SK-N-SH (cell line): ENCODE data around the gene SCN8A. TPM values are rescaled to one million over a fixed set of nuclear protein-coding genes. Genes with fewer than 3 reads are reported as not detected.

Experiments
- CTCF ChIA-PET: fragments of 300-600, 350-600 bp; formaldehyde crosslinking; extraction: SDS; loops from one replicate; lab custom pipeline; 2021; lab: Yijun Ruan, JAX
- POLR2A ChIA-PET: fragments of 350-600 bp; sonication (Branson Sonifier 250); formaldehyde crosslinking; extraction: SDS; loops from one replicate; lab custom pipeline; 2020; ENCODE audit warnings: antibody characterized with exemption, inconsistent platforms; lab: Yijun Ruan, JAX
- DNase-seq: peaks from one replicate; pipeline ENCODE4 v3.0.0; 2012
- H2AFZ ChIP-seq: fragments of 200-600 bp; sonication (generic); 2 replicates; pipeline ENCODE4 v1.8.1; 2016; ENCODE audit warnings: antibody characterized with exemption, mild to moderate bottlenecking, low read depth
- H3F3A ChIP-seq: fragments of 200-600 bp; sonication (generic); replicated peaks from 2 replicates; pipeline ENCODE3; 2016; ENCODE audit warnings: antibody characterized with exemption, mild to moderate bottlenecking; ENCODE audit not compliant: insufficient read depth
- H3K27ac ChIP-seq, 2 experiments: fragments of 200-500 bp in 1 of 2; fragments of 200-600 bp in 1 of 2; sonication (Bioruptor generic) in 1 of 2; sonication (generic), shearing (Covaris generic) in 1 of 2; 2 replicates each; pipeline versions ENCODE4 v1.5.1 to v1.6.1; 2014 to 2016; ENCODE audit warnings: low read depth in 2 of 2, inconsistent platforms in 1 of 2, low read length in 1 of 2, mild to moderate bottlenecking in 1 of 2, mixed read lengths in 1 of 2
- H3K27me3 ChIP-seq: fragments of 200-600 bp; sonication (generic), shearing (Covaris generic); 2 replicates; pipeline ENCODE4 v1.6.1; 2016; ENCODE audit warnings: mixed run types; ENCODE audit not compliant: insufficient read depth
- H3K36me3 ChIP-seq, 2 experiments: fragments of 200-500 bp in 1 of 2; fragments of 200-600 bp in 1 of 2; sonication (Bioruptor generic) in 1 of 2; sonication (generic) in 1 of 2; replicated peaks in 1 of 2; 2 replicates each; pipeline versions ENCODE3 to v1.5.1; 2014 to 2016; ENCODE audit warnings: low read length in 1 of 2, mild to moderate bottlenecking in 1 of 2; ENCODE audit not compliant: insufficient read depth in 2 of 2, control insufficient read depth in 1 of 2
- H3K4me1 ChIP-seq, 2 experiments: fragments of 200-500 bp in 1 of 2; fragments of 200-600 bp in 1 of 2; sonication (Bioruptor generic) in 1 of 2; sonication (generic), shearing (Covaris generic) in 1 of 2; 2 replicates each; pipeline versions ENCODE4 v1.5.1 to v1.6.1; 2014 to 2016; ENCODE audit warnings: low read depth in 1 of 2, low read length in 1 of 2, mixed run types in 1 of 2; ENCODE audit not compliant: insufficient read depth in 2 of 2, control insufficient read depth in 1 of 2
- H3K4me2 ChIP-seq: fragments of 200-600 bp; sonication (generic), shearing (Covaris generic); 2 replicates; pipeline ENCODE4 v1.6.1; 2017; ENCODE audit warnings: mixed run types
- H3K4me3 ChIP-seq, 2 experiments: fragments of 200-500 bp in 1 of 2; fragments of 200-600 bp in 1 of 2; sonication (Bioruptor generic) in 1 of 2; sonication (generic), shearing (Covaris generic) in 1 of 2; 2 replicates each; pipeline versions ENCODE4 v1.5.1 to v1.8.1; 2014 to 2016; ENCODE audit warnings: low read depth in 2 of 2, inconsistent platforms in 1 of 2, low read length in 1 of 2, mild to moderate bottlenecking in 1 of 2, mixed read lengths in 1 of 2, moderate library complexity in 1 of 2
- H3K79me2 ChIP-seq: fragments of 200-600 bp; sonication (generic); 2 replicates; pipeline ENCODE4 v1.8.1; 2017; ENCODE audit warnings: mild to moderate bottlenecking; ENCODE audit not compliant: insufficient read depth
- H3K9ac ChIP-seq: fragments of 200-600 bp; sonication (generic); 2 replicates; pipeline ENCODE4 v1.6.1; 2017; ENCODE audit warnings: mixed run types
- H3K9me2 ChIP-seq: fragments of 200-600 bp; sonication (generic); 2 replicates; pipeline ENCODE4 v1.6.1; 2017; ENCODE audit warnings: mixed run types
- H3K9me3 ChIP-seq: fragments of 200-600 bp; sonication (generic); 2 replicates; pipeline ENCODE4 v1.6.1; 2017; ENCODE audit warnings: mixed run types, mild to moderate bottlenecking, moderate library complexity
- H4K20me1 ChIP-seq: fragments of 200-600 bp; sonication (generic); 2 replicates; pipeline ENCODE4 v1.6.1; 2017; ENCODE audit warnings: mild to moderate bottlenecking, mixed run types; ENCODE audit not compliant: insufficient read depth
- CTCF ChIP-seq: fragments of 200-600 bp; sonication (generic); IDR thresholded peaks from 2 replicates; pipeline ENCODE4 v1.6.1; 2017; ENCODE audit warnings: antibody characterized with exemption, mild to moderate bottlenecking, moderate library complexity
- ELF1 ChIP-seq: IDR thresholded peaks from 2 replicates; pipeline ENCODE4 v1.4.0; 2012
- FOSL2 ChIP-seq: IDR thresholded peaks from 2 replicates; pipeline ENCODE4 v1.4.0; 2012; ENCODE audit warnings: low read depth, mild to moderate bottlenecking, moderate library complexity, borderline replicate concordance
- FOXJ3 ChIP-seq: sonication (generic); formaldehyde crosslinking; IDR thresholded peaks from 2 replicates; pipeline ENCODE4 v1.5.1; 2020; ENCODE audit warnings: mild to moderate bottlenecking, missing genetic modification reagents
- GATA2 ChIP-seq: sonication (generic); formaldehyde crosslinking; IDR thresholded peaks from 2 replicates; pipeline ENCODE4 v1.5.0; 2020; ENCODE audit warnings: mild to moderate bottlenecking, missing genetic modification reagents
- MAX ChIP-seq: IDR thresholded peaks from 2 replicates; pipeline ENCODE4 v1.4.0; 2012; ENCODE audit warnings: low read depth
- MEF2A ChIP-seq: IDR thresholded peaks from 2 replicates; pipeline ENCODE4 v1.4.0; 2012; ENCODE audit warnings: low read depth, borderline replicate concordance
- MXI1 ChIP-seq: IDR thresholded peaks from 2 replicates; pipeline ENCODE4 v1.6.1; 2012; ENCODE audit warnings: mild to moderate bottlenecking, low read depth, low read length, improper control_type of control experiment
- NFIC ChIP-seq: IDR thresholded peaks from 2 replicates; pipeline ENCODE4 v1.4.0; 2012; ENCODE audit warnings: borderline replicate concordance
- NRF1 ChIP-seq: IDR thresholded peaks from 2 replicates; pipeline ENCODE4 v1.6.1; 2012; ENCODE audit warnings: low read depth, mild to moderate bottlenecking, low read length
- POLR2AphosphoS5 ChIP-seq: IDR thresholded peaks from 2 replicates; pipeline ENCODE4 v1.6.1; 2012; ENCODE audit warnings: low read depth, low read length
- RAD21 ChIP-seq: IDR thresholded peaks from 2 replicates; pipeline ENCODE4 v1.6.1; 2012; ENCODE audit warnings: mild to moderate bottlenecking, low read length
- RCOR1 ChIP-seq: fragments of 150-350 bp; IDR thresholded peaks from 2 replicates; pipeline ENCODE4 v1.6.1; 2017; ENCODE audit warnings: antibody characterized with exemption, low read length
- RFX5 ChIP-seq: IDR thresholded peaks from 2 replicates; pipeline ENCODE4 v1.6.1; 2012; ENCODE audit warnings: mild to moderate bottlenecking, improper control_type of control experiment, low read length
- RXRA ChIP-seq: IDR thresholded peaks from 2 replicates; pipeline ENCODE4 v1.4.0; 2012; ENCODE audit warnings: low read depth, mild to moderate bottlenecking, borderline replicate concordance
- SIN3A ChIP-seq: IDR thresholded peaks from 2 replicates; pipeline ENCODE4 v1.6.1; 2012; ENCODE audit warnings: low read depth, mild to moderate bottlenecking, low read length, moderate library complexity, borderline replicate concordance
- SMC3 ChIP-seq: IDR thresholded peaks from 2 replicates; pipeline ENCODE4 v1.6.1; 2012; ENCODE audit warnings: low read depth, low read length, improper control_type of control experiment
- TAF1 ChIP-seq: IDR thresholded peaks from 2 replicates; pipeline ENCODE4 v1.6.1; 2012; ENCODE audit warnings: low read depth, mild to moderate bottlenecking, low read length, moderate library complexity, borderline replicate concordance
- YY1 ChIP-seq: IDR thresholded peaks from 2 replicates; pipeline ENCODE4 v1.4.0; 2012; ENCODE audit warnings: low read depth, mild to moderate bottlenecking
- ZBTB33 ChIP-seq: IDR thresholded peaks from 2 replicates; pipeline ENCODE4 v1.4.0; 2012; ENCODE audit warnings: low read depth, borderline replicate concordance
- WGBS: methylation state at CpG from one replicate; pipeline ENCODE4 v1.1.6; 2017; ENCODE audit warnings: low lambda C conversion rate; 5-methylcytosine and 5-hydroxymethylcytosine counted together
- polyA plus RNA-seq, 3 experiments: library from polyadenylated mRNA; depleted of rRNA; stranded (reverse); fragments of >200 nt; gene quantifications; 2 replicates each; pipeline ENCODE4 v1.2.3, GENCODE V29; 2012

The SCN8A gene
- polyA plus RNA-seq, 1 of the 3 experiments (the other 2 are of a cell fraction) = 7.1 TPM

DNA sequence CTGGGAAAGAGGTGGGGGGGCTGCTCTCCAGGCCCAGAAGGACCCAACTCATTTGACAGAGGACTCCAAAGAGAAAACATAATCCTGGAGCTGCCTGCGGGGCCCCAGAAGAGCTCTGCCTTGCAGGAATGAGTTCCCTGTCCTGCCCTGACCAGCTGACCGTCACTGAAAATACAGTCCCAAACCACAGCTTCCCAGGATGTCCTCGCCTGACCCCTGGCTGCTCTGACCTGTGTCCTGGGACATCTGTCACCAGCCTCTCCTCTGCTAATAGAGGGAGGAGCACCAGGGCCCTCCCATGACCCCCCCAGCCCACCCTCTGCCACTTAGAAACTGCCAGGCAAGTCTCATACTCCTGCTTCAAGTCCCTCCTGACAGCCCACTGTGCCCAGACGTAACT is 247.7 kb downstream of the SCN8A start:
- Histone ChIP-seq H3K79me2 (no peaks in the 10 kb centered on the region), H3K9me2 (no peaks in the 10 kb centered on the region), H4K20me1 (no peaks in the 10 kb centered on the region), H3K27ac (no peak overlapping the region), H3K4me2 (no peak overlapping the region), H3K27me3 (peaks cover 8% of the 10 kb centered on the region; the same call in 1 of the 2 replicates), H3K4me3 (no peak overlapping the region), H3K36me3 (no peaks in the 10 kb centered on the region), H3K4me1 (peaks cover 0 to 45% of the 10 kb centered on the region in 2 experiments; a peak in 1 of 4 replicates), H3F3A (no peaks in the 10 kb centered on the region), H3K9me3 (no peaks in the 10 kb centered on the region), H3K9ac (no peak overlapping the region), H2AFZ (no peak overlapping the region)
- ChIA-PET CTCF (interaction anchor here (0.9 to 4.8 kb wide), 6 partner anchors 11 to 187 kb away, joined by 4 to 25 read pairs (median 6); a partner anchor contains a TSS), POLR2A (no interaction called here)
- TF ChIP-seq MXI1 (no peak), RCOR1 (no peak), POLR2AphosphoS5 (no peak), RXRA (no peak), ELF1 (no peak), SMC3 (no peak), GATA2 (CRISPR knock-in tag) (no peak), YY1 (no peak), MEF2A (no peak), NRF1 (no peak), RFX5 (no peak), TAF1 (no peak), CTCF (no peak)
- DNase-seq = no peak
- 80% methylated on average over 1 of the region's 4 CpGs for WGBS

GRCh38 chr12:51839310-51839947 is 248.4 kb downstream of the SCN8A start:
- WGBS = 54% methylated on average over 5 of the region's 5 CpGs
- H3K4me3 ChIP-seq = no peak overlapping the region
- no peak for DNase-seq
- no peak for TF ChIP-seq SIN3A
- TF ChIP-seq FOSL2 = no peak
- TF ChIP-seq NFIC = no peak
- no peak for TF ChIP-seq FOXJ3
- no peak for TF ChIP-seq RAD21
- no peak for TF ChIP-seq ZBTB33
- no peak for TF ChIP-seq RFX5
- TF ChIP-seq RCOR1 = no peak
- TF ChIP-seq TAF1 = no peak
- no peak for TF ChIP-seq MAX
- H3K9me3 ChIP-seq = no peaks in the 10 kb centered on the region
- H3F3A ChIP-seq = no peaks in the 10 kb centered on the region
- H3K36me3 ChIP-seq = no peaks in the 10 kb centered on the region
- POLR2A ChIA-PET = no interaction called here
- H3K9me2 ChIP-seq = no peaks in the 10 kb centered on the region
- CTCF ChIA-PET = interaction anchor here (0.9 to 4.8 kb wide), 7 partner anchors 12 to 186 kb away, joined by 4 to 25 read pairs (median 7); a partner anchor contains a TSS
- no peak overlapping the region for H3K9ac ChIP-seq
- H3K4me1 ChIP-seq = peaks cover 0 to 49% of the 10 kb centered on the region in 2 experiments; a peak in 1 of 4 replicates
- no peaks in the 10 kb centered on the region for H4K20me1 ChIP-seq
- no peak overlapping the region for H3K4me2 ChIP-seq
- H3K27me3 ChIP-seq = peaks cover 9% of the 10 kb centered on the region; the same call in 1 of the 2 replicates
- H3K27ac ChIP-seq = no peak overlapping the region
- H3K79me2 ChIP-seq = no peaks in the 10 kb centered on the region
- no peak overlapping the region for H2AFZ ChIP-seq
